ENCODE results near the gene MCRIP1. TPM values are rescaled to one million over a fixed set of nuclear protein-coding genes. Genes with fewer than 3 reads are reported as not detected.

The MCRIP1 gene
- total and polyA plus RNA-seq, 2 of the 8 experiments (the other 6 are each of a cell fraction or from before 2014, with no cell fraction given): 103 to 151 TPM

DNA sequence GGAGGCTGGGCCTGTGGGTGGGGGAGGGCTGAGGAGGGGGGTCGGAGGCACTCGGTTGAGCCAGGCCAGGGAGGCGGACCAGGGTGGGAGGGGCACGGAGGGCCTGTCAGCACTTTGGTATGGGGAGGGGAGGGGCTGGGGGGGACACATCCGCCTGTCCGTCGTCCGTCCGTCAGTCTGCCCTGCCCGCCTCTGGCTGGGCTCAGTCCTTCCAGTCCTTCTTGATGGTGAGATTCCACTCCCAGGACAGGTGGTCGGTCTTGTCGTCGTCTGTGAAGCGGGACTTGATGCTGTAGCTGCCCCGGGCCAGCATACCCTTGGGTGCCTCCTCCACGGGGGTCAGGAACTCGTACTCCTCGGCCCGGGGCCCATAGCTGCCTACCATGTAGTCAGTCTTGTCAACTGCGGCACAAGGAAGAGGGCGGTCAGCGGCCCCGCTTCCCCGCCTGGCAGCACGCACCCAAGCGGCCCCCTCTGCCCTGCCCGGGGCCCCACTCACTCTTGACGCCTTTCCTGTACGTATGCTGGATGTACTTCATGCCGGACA is 35.7 kb upstream of the MCRIP1 start:
- ChIA-PET CTCF (ENCODE audit: partially characterized antibody) (interaction anchor here (0.6 to 2.9 kb wide), 42 partner anchors 10 to 190 kb away, joined by 3 to 24 read pairs (median 5); partner anchors contain the start of genes MYADML2, NPB, PCYT2 and PYCR1), POLR2A (ENCODE audit: partially characterized antibody) (interaction anchor here (0.7 to 6.6 kb wide), 27 partner anchors 8 to 183 kb away, joined by 3 to 41 read pairs (median 5); partner anchors contain the start of genes ALYREF, ANAPC11, CENPX and LRRC45)
- Histone ChIP-seq H3K23me2 (ENCODE audit: low read depth, low read length) (peaks cover 12% of the 10 kb centered on the region; the same call in 1 of the 2 replicates), H2BK20ac (ENCODE audit: low read length) (no peak overlapping the region), H3K27me3 (replicated peaks in 1 of 4; ENCODE audit: control insufficient read depth in 3 of 4, extremely low read depth in 1 of 4, insufficient read depth in 3 of 4, low read length in 3 of 4) (no peaks in the 10 kb centered on the region), H3K18ac (ENCODE audit: extremely low read depth, low read length) (no peak overlapping the region), H2AK5ac (ENCODE audit: low read depth, low read length) (no peak overlapping the region), H3K79me1 (ENCODE audit: low read depth, low read length) (peaks cover 2% of the 10 kb centered on the region), H2AFZ (ENCODE audit: low read length) (no peak overlapping the region), H3K4me3 (ENCODE audit: extremely low read depth in 1 of 4, insufficient read depth in 2 of 4, low read depth in 3 of 4, low read length in 4 of 4) (0 out of 8 replicates have a peak overlapping the region, but pooled peaks of 1 of the 4 experiments have one; percentile 1), H3K23ac (ENCODE audit: insufficient read length) (no peak overlapping the region), H3K9me3 (ENCODE audit: insufficient read depth in 2 of 2, low read depth in 1 of 2, low read length in 1 of 2) (no peaks in the 10 kb centered on the region), H4K91ac (replicated peaks; ENCODE audit: insufficient read length, low read length) (no peak overlapping the region), H2BK12ac (ENCODE audit: low read depth, low read length) (0 out of 2 replicates have a peak overlapping the region, but pooled peaks have one; percentile 50), H3K4me2 (ENCODE audit: insufficient read depth in 1 of 2, low read depth in 2 of 2, low read length in 2 of 2) (no peak overlapping the region), H3K4ac (replicated peaks; ENCODE audit: insufficient read length, low read depth, low read length) (no peak overlapping the region), H4K20me1 (replicated peaks in 1 of 2; ENCODE audit: control insufficient read depth in 1 of 2, insufficient read depth in 2 of 2, low read length in 2 of 2) (peaks cover 8 to 40% of the 10 kb centered on the region in 2 experiments), H3K36me3 (ENCODE audit: control insufficient read depth in 2 of 4, insufficient read depth in 4 of 4, low read length in 3 of 4) (peaks cover 0 to 22% (median 5%) of the 10 kb centered on the region in 4 experiments; a peak in 4 of 8 replicates), H2BK5ac (ENCODE audit: low read depth, low read length) (no peak overlapping the region), H3K27ac (ENCODE audit: low read depth, low read length) (no peak overlapping the region), H2BK15ac (ENCODE audit: low read length) (no peak overlapping the region), H3K9ac (replicated peaks in 1 of 4; ENCODE audit: extremely low read depth in 1 of 4, low read depth in 3 of 4, low read length in 3 of 4) (no peak overlapping the region), H4K8ac (ENCODE audit: extremely low read depth, insufficient read depth, low read length) (peak overlapping the region; percentile 71), H3K4me1 (replicated peaks in 1 of 4; ENCODE audit: control insufficient read depth in 3 of 4, insufficient read depth in 4 of 4, low read length in 3 of 4) (peaks cover 0 to 31% (median 21%) of the 10 kb centered on the region in 4 experiments; a peak in 6 of 7 replicates), H3K79me2 (ENCODE audit: control insufficient read depth in 1 of 2, insufficient read depth in 2 of 2, low read length in 2 of 2) (peaks cover 4 to 11% of the 10 kb centered on the region in 2 experiments; a peak in 2 of 4 replicates), H3K14ac (ENCODE audit: insufficient read length) (no peak overlapping the region), H4K5ac (ENCODE audit: insufficient read length, low read depth, low read length) (no peak overlapping the region), H2BK120ac (replicated peaks; ENCODE audit: low read depth, low read length) (no peak overlapping the region), H3K56ac (replicated peaks; ENCODE audit: insufficient read length, low read depth, low read length) (no peak overlapping the region)
- 87% methylated on average over 26 of the region's 30 CpGs; no CpG with 5 or more reads in 1 of the 2 experiments for WGBS, 2 experiments (ENCODE audit: extremely low coverage in 1 of 2, insufficient coverage in 1 of 2, insufficient read length in 1 of 2, insufficient replicate concordance in 2 of 2, low coverage in 1 of 2, low lambda C conversion rate in 2 of 2, missing lambda C conversion rate in 1 of 2)
- TF ChIP-seq CEBPB (IDR thresholded peaks at IDR 0.05; ENCODE audit: low read depth, low read length) (no peak), POLR2AphosphoS5 (IDR thresholded peaks at IDR 0.05; ENCODE audit: low read depth, low read length) (peak; percentile 64; the same call in 1 of the 2 replicates), POLR2A (IDR thresholded peaks at IDR 0.05; ENCODE audit: control extremely low read depth in 1 of 2, low read depth in 2 of 2, low read length in 2 of 2) (peak; percentile 48 to 55; a peak in 2 of 3 replicates)
- DNase-seq (ENCODE audit: low read depth in 1 of 2, low spot score in 2 of 2): no peak
- FAIRE-seq: no peak

Measured in H1 (cell line).